ENCODE results near the gene VAT1. TPM values are rescaled to one million over a fixed set of nuclear protein-coding genes. Genes with fewer than 3 reads are reported as not detected.

The VAT1 gene
- total RNA-seq, 2 donors from 2014 or later: 51.4 to 99.8 TPM

DNA sequence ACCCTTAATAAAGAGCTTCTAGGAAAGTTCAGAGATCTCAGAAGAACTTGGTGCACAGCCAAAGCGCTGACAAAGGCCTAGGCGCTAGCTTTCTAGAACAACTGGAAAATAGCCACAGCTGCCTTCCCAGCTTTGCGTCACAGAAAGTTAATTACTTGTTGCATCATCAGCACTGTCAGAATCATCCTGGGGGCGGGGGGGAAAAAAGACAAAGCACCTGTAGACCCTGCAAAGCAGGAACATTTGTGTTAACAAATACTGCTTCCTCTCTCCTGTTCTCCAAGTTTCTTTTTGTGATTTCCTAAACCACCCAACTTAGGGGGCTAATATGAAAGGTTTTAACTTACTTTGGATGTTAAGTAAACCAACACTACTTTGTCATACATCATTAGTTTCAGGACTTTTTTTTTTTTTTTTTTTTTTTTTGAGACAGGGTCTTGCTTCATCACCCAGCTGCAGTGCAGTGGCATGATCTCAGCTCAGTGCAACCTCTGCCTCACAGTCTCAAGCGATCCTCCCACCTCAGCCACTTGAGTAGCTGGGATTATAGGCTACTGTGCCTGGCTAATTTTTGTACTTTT lies 53.1 kb downstream of the VAT1 start:
- DNase-seq (ENCODE audit: low spot score): no peak
- no peaks in the 10 kb centered on the region for H3K27me3 ChIP-seq
- H3K4me3 ChIP-seq: no peak overlapping the region
- peaks cover 0 to 4% of the 10 kb centered on the region in 2 donors for H3K4me1 ChIP-seq
- no peaks in the 10 kb centered on the region for H3K36me3 ChIP-seq
- no peak overlapping the region for H3K27ac ChIP-seq
- no peaks in the 10 kb centered on the region for H3K9me3 ChIP-seq
- TF ChIP-seq, protein P1, sequence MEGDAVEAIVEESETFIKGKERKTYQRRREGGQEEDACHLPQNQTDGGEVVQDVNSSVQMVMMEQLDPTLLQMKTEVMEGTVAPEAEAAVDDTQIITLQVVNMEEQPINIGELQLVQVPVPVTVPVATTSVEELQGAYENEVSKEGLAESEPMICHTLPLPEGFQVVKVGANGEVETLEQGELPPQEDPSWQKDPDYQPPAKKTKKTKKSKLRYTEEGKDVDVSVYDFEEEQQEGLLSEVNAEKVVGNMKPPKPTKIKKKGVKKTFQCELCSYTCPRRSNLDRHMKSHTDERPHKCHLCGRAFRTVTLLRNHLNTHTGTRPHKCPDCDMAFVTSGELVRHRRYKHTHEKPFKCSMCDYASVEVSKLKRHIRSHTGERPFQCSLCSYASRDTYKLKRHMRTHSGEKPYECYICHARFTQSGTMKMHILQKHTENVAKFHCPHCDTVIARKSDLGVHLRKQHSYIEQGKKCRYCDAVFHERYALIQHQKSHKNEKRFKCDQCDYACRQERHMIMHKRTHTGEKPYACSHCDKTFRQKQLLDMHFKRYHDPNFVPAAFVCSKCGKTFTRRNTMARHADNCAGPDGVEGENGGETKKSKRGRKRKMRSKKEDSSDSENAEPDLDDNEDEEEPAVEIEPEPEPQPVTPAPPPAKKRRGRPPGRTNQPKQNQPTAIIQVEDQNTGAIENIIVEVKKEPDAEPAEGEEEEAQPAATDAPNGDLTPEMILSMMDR (IDR thresholded peaks at IDR 0.05): no peak

DNA sequence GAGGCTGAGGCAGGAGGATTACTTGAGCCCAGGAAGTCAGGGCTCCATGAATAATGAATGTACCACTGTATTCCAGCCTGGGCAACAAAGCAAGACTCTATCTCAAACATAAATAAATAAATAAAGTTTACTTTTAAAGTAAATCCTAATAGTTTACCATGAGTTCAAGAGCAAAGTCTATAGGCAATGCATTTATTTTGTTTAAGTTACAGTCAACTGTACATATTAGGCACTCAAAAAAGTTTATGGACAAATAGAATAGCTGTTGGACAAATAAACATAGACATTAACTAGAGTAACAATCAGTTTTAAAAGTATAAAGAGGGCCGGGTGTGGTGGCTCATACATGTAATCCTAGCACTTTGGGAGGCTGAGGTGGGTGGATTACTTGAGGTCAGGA lies 54.3 kb downstream of the VAT1 start:
- DNase-seq (ENCODE audit: low spot score): no peak
- Histone ChIP-seq H3K4me3 (no peak overlapping the region), H3K4me1 (peaks cover 0 to 12% of the 10 kb centered on the region in 2 donors), H3K36me3 (no peaks in the 10 kb centered on the region), H3K27me3 (no peaks in the 10 kb centered on the region), H3K27ac (no peak overlapping the region), H3K9me3 (no peaks in the 10 kb centered on the region)
- TF ChIP-seq, protein P1 (IDR thresholded peaks at IDR 0.05): no peak

Other genes starting within 250 kb of the VAT1 start
- gene VPS25, start 248.9 kb downstream of the VAT1 start, total RNA-seq: 10 to 100 TPM; 37.9 to 39.8 TPM
- under 1 TPM in 1 of 2 donors, not detected in 1; 0.08 TPM for gene WNK4, start 241.8 kb downstream of the VAT1 start, total RNA-seq
- gene COA3, start 223.7 kb downstream of the VAT1 start, total RNA-seq: 10 to 100 TPM; 71.6 to 77.4 TPM
- gene CNTD1, start 223.5 kb downstream of the VAT1 start, total RNA-seq: under 1 TPM in 1 of 2 donors, not detected in 1; 0.16 TPM
- gene BECN1, start 198.1 kb downstream of the VAT1 start, total RNA-seq: 100 to 1,000 TPM in 1 of 2 donors, 10 to 100 TPM in 1; 67.9 to 105 TPM
- 10 to 100 TPM; 63.8 to 66.1 TPM for gene PSME3, start 189.0 kb downstream of the VAT1 start, total RNA-seq
- under 1 TPM in 1 of 2 donors, not detected in 1; 0.55 TPM for gene AOC2, start 177.8 kb downstream of the VAT1 start, total RNA-seq
- 10 to 100 TPM in 1 of 2 donors, 1 to 10 TPM in 1; 7.8 to 10.3 TPM for gene AOC3, start 171.2 kb downstream of the VAT1 start, total RNA-seq
- not detected for gene G6PC1, start 121.6 kb downstream of the VAT1 start, total RNA-seq
- 10 to 100 TPM; 17.8 to 24.6 TPM for gene AARSD1, start 57.9 kb downstream of the VAT1 start, total RNA-seq
- 10 to 100 TPM; 29.6 to 52.3 TPM for gene PTGES3L, start 42.3 kb downstream of the VAT1 start, total RNA-seq
- 10 to 100 TPM in 1 of 2 donors, 1 to 10 TPM in 1; 9.9 to 11.1 TPM for gene RUNDC1, start 41.8 kb downstream of the VAT1 start, total RNA-seq
- gene RPL27, start 24.0 kb downstream of the VAT1 start, total RNA-seq: 1,000 to 10,000 TPM in 1 of 2 donors, 100 to 1,000 TPM in 1; 551 to 1,071 TPM
- 10 to 100 TPM; 11.4 to 19.0 TPM for gene IFI35, start 15.6 kb downstream of the VAT1 start, total RNA-seq
- 1 to 10 TPM in 1 of 2 donors, under 1 TPM in 1; 0.63 to 3.5 TPM for gene RND2, start 2.8 kb upstream of the VAT1 start, total RNA-seq
- gene BRCA1, start 103.0 kb upstream of the VAT1 start, total RNA-seq: 1 to 10 TPM; 5.4 to 8.4 TPM
- gene NBR1, start 148.8 kb upstream of the VAT1 start, total RNA-seq: 100 to 1,000 TPM in 1 of 2 donors, 10 to 100 TPM in 1; 94.0 to 101 TPM
- gene TMEM106A, start 189.5 kb upstream of the VAT1 start, total RNA-seq: 1 to 10 TPM; 2.4 to 3.5 TPM
- not detected for gene CCDC200, start 206.2 kb upstream of the VAT1 start, total RNA-seq
- gene RNU2-1, start 211.6 kb upstream of the VAT1 start, total RNA-seq: not detected